AG09319 (cell line): ENCODE data around the gene TTC21B.

Experiments used
- DNase-seq: peaks from one replicate; pipeline ENCODE4 v3.0.0-alpha.2; 2010; ENCODE audit warnings: low read depth; ENCODE audit errors: extremely low read depth
- CTCF ChIP-seq: IDR thresholded peaks from 2 replicates; pipeline ENCODE4 v1.5.1; 2011; ENCODE audit warnings: low read depth, mild to moderate bottlenecking, inconsistent platforms, low read length, moderate library complexity

Gene TTC21B

GRCh38 chr2:165952741-165953211 lies 800 bp downstream of the TTC21B start:
- DNase-seq = no peak
- no peak for TF ChIP-seq CTCF

- no peak for DNase-seq
- TF ChIP-seq CTCF = no peak
These were observed 1.5 kb downstream of the TTC21B start for GRCh38 chr2:165952085-165952484.

DNA sequence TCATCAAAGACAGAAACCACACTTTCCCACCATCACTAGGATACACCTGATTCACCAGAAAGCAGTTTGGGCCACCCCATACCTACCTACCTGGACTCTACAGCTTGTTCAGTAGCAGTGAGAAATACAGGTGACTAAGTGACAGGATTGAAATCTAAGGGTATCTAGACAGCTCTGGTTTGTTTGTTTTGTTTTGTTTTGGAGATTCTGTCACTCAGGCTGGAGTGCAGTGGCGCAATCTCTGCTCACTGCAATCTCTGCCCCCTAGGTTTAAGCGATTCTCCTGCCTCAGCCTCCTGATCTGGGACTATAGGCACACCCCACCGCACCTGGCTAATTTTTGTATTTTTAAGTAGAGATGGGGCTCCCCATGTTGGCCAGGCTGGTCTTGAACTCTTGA lies 3.1 kb downstream of the TTC21B start:
- DNase-seq = no peak
- TF ChIP-seq CTCF = no peak

- DNase-seq = no peak
- TF ChIP-seq CTCF = no peak
These were observed 11.7 kb downstream of the TTC21B start for GRCh38 chr2:165941827-165942226.

GRCh38 chr2:165938237-165938636 lies 15.3 kb downstream of the TTC21B start:
- no peak for TF ChIP-seq CTCF
- DNase-seq = no peak

DNA sequence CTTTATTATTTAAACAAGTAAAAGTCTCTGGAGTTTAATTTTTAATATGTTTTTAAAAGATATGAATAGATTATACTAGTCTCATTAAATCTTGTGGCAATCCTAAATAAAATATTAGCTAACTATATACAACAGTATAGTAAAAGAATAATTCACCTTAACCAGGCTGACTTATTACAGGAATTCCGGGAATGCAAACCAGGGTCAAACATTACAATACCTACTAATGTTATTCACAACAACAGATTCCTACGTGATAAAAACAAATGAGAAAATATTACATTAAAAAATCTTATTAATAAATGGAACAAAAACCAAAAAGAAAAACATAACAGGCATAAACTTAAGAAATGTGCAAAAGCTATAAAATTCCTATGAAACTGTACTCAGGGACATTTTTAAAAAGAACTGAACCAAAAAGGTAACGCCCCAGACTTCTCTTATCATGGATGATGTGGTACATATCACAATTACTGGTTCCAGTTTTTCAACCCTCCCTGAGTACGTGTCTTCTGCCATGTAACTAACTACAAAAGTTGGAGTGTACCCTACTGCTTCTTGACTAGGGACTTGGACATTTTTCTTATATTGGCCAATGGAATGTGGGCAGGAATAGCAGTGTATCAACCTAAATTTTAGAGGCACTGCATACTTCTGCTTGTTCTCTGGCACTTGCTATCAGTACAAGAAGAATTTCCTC lies 20.2 kb downstream of the TTC21B start:
- no peak for TF ChIP-seq CTCF

GRCh38 chr2:165927774-165928173 lies 25.8 kb downstream of the TTC21B start:
- no peak for TF ChIP-seq CTCF
- no peak for DNase-seq

More for the DNA sequence above, 20.2 kb downstream of the TTC21B start:
- DNase-seq = no peak
